Activated naive CD4-positive, alpha-beta T cell treated with anti-CD3 and anti-CD28 coated beads, Interleukin-2, amount 50 U/mL, for 72 hours (primary cell): ENCODE measurements around the gene WDR7. TPM values are rescaled to one million over a fixed set of nuclear protein-coding genes. Genes with fewer than 3 reads are reported as not detected.
A peak's percentile ranks its signal among the peaks of the same experiment; 100 is the strongest.

Experiments
- ATAC-seq, 2 donors: fragments of 150-1000 bp; cut with Tn5 transposase; 2 replicates each; pipeline ENCODE4 v1.10.0; 2021; ENCODE audit warnings: mild to moderate bottlenecking in 2 of 2, moderate library complexity in 2 of 2
- DNase-seq, 2 donors: peaks; one replicate each; pipeline ENCODE4 v3.0.0; 2021 to 2022; ENCODE audit warnings: low spot score in 2 of 2
- H3K27ac Mint-ChIP-seq, 2 donors: one replicate each; pipeline ENCODE4 v1.8.0; 2022; ENCODE audit warnings: mild to moderate bottlenecking in 2 of 2, mixed read lengths in 2 of 2
- H3K36me3 Mint-ChIP-seq, 2 donors: one replicate each; pipeline ENCODE4 v1.8.0; 2022; ENCODE audit warnings: mixed read lengths in 2 of 2
- H3K9me3 Mint-ChIP-seq, 2 donors: one replicate each; pipeline ENCODE4 v1.8.0; 2022; ENCODE audit warnings: mixed read lengths in 2 of 2
- total RNA-seq, 2 donors: library from RNA; stranded (reverse); gene quantifications; one replicate each; pipeline ENCODE4 v1.2.3, GENCODE V29; 2022

WDR7 gene
- 10 to 100 TPM; 21.9 to 33.7 TPM for total RNA-seq

DNA sequence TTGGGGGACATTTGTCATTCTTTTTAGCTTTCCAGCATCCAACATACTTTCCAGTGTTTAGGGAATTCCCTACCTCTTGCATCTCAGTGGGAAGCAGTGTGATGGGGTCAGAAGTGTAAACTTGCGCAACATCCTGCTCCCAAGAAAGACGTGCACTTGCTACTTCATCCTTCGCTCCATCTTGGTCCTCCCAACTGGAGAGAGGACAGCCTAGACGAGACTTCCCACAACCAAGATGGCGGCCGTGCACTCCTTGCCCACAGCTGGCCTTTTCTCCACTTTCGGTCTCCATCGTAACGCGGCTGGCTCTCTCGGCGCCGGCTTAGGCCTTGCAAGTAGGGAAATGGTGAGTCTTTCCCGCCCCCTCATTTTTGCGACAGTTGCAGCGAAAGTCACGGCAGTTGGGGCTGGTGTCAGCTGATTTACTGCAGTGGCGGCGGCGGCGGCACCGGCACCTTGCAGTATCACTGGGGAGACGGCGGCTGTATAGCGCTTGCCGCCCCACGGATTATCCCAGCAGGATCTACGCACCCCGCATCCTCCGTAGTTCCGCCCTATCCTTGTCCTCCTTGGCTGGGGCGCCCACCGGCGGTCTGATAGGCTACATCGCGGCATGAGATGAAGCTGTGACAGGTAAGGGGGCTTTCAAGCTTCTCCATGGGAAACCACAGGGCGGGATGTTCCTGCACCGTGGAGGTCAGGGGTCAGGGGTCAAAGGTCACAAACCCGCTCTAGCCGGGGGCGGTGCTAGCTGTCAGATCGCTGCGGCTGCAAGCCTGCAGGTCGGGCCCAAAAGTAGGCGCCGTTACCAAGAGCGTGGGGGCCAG, at the start of gene WDR7:
Gene WDR7 (plus strand): TSS at position 416 of the 827 bp plus-strand sequence. CDS start 21,157 bp downstream, outside the sequence.
- Mint-ChIP-seq H3K36me3 (peaks cover 27% of the 10 kb centered on the region in 2 donors), H3K27ac (peak within 1 kb of the TSS; percentile 97 to 98), H3K9me3 (peaks cover 5 to 14% of the 10 kb centered on the region in 2 donors)
- ATAC-seq (peak; percentile 88 to 94), DNase-seq (peak; percentile 91)

DNA sequence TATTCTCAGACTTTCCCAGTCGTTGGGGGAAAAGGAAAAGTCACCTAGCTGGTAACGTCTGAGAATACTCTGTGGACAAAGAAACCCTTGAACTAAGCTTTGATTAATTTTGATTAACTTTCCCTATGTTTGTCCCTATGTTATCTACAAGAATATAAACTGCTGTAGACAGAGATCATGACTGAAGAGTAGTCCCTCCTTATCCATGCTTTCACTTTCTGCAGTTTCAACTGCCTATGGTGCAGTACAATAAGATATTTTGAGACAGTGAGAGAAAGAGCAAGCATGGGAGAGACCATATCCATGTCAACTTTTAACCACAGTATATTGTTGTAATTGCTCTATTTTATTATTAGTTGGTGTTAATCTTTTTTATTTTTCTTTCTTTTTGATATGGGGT, 44.5 kb upstream of the WDR7 start:
- ATAC-seq: no peak
- Mint-ChIP-seq H3K36me3 (peaks cover 5 to 7% of the 10 kb centered on the region in 2 donors), H3K27ac (no peak overlapping the region), H3K9me3 (no peaks in the 10 kb centered on the region)
- no peak for DNase-seq

GRCh38 chr18:56615738-56616520, 35.2 kb upstream of the WDR7 start:
- Mint-ChIP-seq H3K9me3 (no peaks in the 10 kb centered on the region), H3K27ac (no peak overlapping the region), H3K36me3 (peaks cover 12 to 21% of the 10 kb centered on the region in 2 donors)
- ATAC-seq (no peak), DNase-seq (no peak)

- peaks cover 0 to 27% of the 10 kb centered on the region in 2 donors for H3K36me3 Mint-ChIP-seq
- no peak overlapping the region for H3K27ac Mint-ChIP-seq
- ATAC-seq: no peak
- no peaks in the 10 kb centered on the region for H3K9me3 Mint-ChIP-seq
- DNase-seq: no peak
Observed at GRCh38 chr18:56627991-56628390, 23.2 kb upstream of the WDR7 start.

- H3K36me3 Mint-ChIP-seq: peaks cover 4 to 33% of the 10 kb centered on the region in 2 donors
- ATAC-seq (no peak), DNase-seq (no peak)
- H3K27ac Mint-ChIP-seq: no peak overlapping the region
- no peaks in the 10 kb centered on the region for H3K9me3 Mint-ChIP-seq
Observed at GRCh38 chr18:56632070-56633022, 18.8 kb upstream of the WDR7 start.

DNA sequence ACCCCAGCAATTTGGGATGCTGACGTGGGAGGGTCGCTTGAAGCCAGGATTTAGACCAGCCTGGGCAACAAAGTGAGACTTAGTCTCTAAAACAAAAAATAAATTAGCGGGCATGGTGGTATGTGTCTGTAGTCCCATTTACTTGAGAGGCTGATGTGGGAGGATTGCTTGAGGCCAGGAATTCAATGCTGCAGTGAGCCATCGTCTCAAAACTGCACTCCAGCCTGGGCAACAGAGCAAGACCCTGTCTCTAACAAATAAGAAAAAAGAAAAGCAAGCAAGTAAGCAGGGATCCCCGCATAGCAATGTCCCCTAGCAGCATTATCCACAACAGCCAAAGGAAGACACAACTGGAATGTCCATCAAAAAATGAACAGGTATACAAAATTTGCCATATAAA, 16.2 kb upstream of the WDR7 start:
- Mint-ChIP-seq H3K36me3 (peaks cover 23 to 53% of the 10 kb centered on the region in 2 donors), H3K27ac (no peak overlapping the region), H3K9me3 (peaks cover 0 to 9% of the 10 kb centered on the region in 2 donors)
- ATAC-seq (no peak), DNase-seq (no peak)

- Mint-ChIP-seq H3K36me3 (peaks cover 23 to 45% of the 10 kb centered on the region in 2 donors), H3K27ac (peak overlapping the region; percentile 98 to 99), H3K9me3 (peaks cover 0 to 9% of the 10 kb centered on the region in 2 donors)
- DNase-seq (no peak), ATAC-seq (no peak)
Observed at GRCh38 chr18:56637176-56637575, 14.0 kb upstream of the WDR7 start.

- ATAC-seq (peak; percentile 2 to 7), DNase-seq (no peak)
- H3K36me3 Mint-ChIP-seq: peaks cover 23 to 40% of the 10 kb centered on the region in 2 donors
Observed at GRCh38 chr18:56637711-56638231, 13.4 kb upstream of the WDR7 start.

DNA sequence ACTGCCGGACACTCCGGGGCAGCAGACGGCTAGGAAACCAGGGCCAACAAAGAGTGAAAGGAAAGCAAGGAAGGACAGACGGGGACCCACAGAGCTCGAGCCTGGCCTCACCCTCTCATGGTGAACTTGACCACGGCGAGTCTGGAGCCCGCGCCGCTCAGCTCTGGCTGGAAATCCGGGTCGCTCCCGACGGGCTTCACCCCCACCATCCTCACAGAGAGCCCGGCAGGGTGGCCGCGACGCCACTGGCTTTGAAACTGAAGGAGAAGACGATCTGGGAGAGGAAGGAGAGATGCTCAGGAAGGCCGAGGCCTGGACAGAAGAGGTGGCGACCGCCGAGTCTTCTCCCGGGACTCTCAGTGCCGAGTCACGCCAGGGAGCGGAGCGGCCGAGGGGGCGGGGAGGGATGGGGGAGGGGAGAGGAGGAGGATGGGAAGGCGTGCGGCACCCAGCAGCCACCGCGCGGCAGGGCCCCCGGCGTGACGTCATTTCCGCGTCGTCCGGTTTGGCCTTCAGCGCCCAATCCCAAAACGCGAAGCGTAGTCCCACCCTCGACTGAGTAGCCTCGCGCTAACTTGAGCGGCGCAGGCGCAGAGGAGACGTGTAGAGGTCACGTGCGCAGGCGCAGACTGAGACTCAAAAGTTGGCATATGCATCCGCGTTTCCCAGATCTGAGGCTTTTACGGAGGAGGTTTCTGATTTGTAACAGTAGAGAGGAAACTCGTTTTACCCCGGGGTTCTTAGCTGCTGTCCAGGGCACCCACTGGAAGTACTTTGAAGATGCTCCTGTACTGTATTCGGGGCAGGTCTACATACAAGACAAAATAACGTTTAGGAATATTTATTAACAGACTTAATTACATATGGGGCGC, 12.7 kb upstream of the WDR7 start, which contains the start of gene TXNL1:
Gene TXNL1 (minus strand): TSS at position 361 of the 872 bp plus-strand sequence. CDS start 152 bp downstream, at position 209.
- Mint-ChIP-seq H3K27ac (peak within 1 kb of the TSS; percentile 98 to 99), H3K9me3 (peaks cover 0 to 9% of the 10 kb centered on the region in 2 donors), H3K36me3 (peaks cover 23 to 34% of the 10 kb centered on the region in 2 donors)
- peak; percentile 96 to 98 for DNase-seq
- peak; percentile 97 to 99 for ATAC-seq

More at GRCh38 chr18:56637711-56638231, 13.4 kb upstream of the WDR7 start:
- peaks cover 0 to 9% of the 10 kb centered on the region in 2 donors for H3K9me3 Mint-ChIP-seq
- H3K27ac Mint-ChIP-seq: peak overlapping the region; percentile 98 to 99

- Mint-ChIP-seq H3K9me3 (peaks cover 0 to 9% of the 10 kb centered on the region in 2 donors), H3K27ac (peak overlapping the region; percentile 98 to 99), H3K36me3 (peaks cover 23 to 31% of the 10 kb centered on the region in 2 donors)
- DNase-seq: no peak
- no peak for ATAC-seq
Observed at GRCh38 chr18:56639104-56639381, 12.1 kb upstream of the WDR7 start.

- H3K36me3 Mint-ChIP-seq: peaks cover 23 to 31% of the 10 kb centered on the region in 2 donors
- H3K27ac Mint-ChIP-seq: peak overlapping the region; percentile 62 to 98
- DNase-seq: no peak
- no peak for ATAC-seq
- H3K9me3 Mint-ChIP-seq: peaks cover 0 to 9% of the 10 kb centered on the region in 2 donors
Observed at GRCh38 chr18:56639571-56639970, 11.6 kb upstream of the WDR7 start.

GRCh38 chr18:56641714-56642337, 9.3 kb upstream of the WDR7 start:
- ATAC-seq: no peak
- peaks cover 23 to 31% of the 10 kb centered on the region in 2 donors for H3K36me3 Mint-ChIP-seq
- peaks cover 0 to 9% of the 10 kb centered on the region in 2 donors for H3K9me3 Mint-ChIP-seq

GRCh38 chr18:56643381-56643780, 7.8 kb upstream of the WDR7 start:
- Mint-ChIP-seq H3K36me3 (peaks cover 10 to 16% of the 10 kb centered on the region in 2 donors), H3K27ac (peak overlapping the region in 1 of 2 donors; percentile 3), H3K9me3 (peaks cover 0 to 9% of the 10 kb centered on the region in 2 donors)
- DNase-seq (no peak), ATAC-seq (no peak)

More at GRCh38 chr18:56641714-56642337, 9.3 kb upstream of the WDR7 start:
- no peak overlapping the region for H3K27ac Mint-ChIP-seq
- DNase-seq: no peak

DNA sequence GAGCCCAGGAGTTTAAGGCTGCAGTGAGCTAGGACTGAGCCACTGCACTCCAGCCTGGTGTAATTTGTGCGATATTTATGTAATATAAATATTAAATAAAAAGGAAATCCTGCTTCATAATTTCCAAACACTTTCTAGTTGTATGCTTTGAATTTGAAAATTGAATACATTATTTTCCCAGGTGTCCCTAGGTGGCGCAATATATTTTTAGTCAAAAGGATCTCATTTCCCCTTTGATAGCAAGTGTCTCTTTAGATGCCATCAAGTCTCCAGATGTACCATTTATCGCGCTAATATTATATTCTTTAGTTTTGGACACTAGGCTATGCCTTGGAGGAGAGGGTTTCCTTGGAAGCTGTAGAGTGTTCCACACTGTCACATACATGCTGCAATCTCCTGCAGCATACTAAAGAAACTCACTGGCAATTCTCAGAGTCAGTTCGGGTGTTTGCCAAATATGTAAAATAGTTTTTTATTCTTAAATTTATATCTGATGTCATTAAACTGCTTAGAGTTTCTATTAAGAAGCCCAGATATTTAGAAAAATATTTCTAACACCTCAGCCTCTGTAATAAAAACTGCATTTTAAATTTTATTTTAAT, 5.6 kb upstream of the WDR7 start:
- no peak for DNase-seq

More for the DNA sequence above, 5.6 kb upstream of the WDR7 start:
- peaks cover under 1 to 4% of the 10 kb centered on the region in 2 donors for H3K9me3 Mint-ChIP-seq
- ATAC-seq: peak in 1 of 2 donors; percentile 32
- no peak overlapping the region for H3K27ac Mint-ChIP-seq
- H3K36me3 Mint-ChIP-seq: peaks cover 2 to 7% of the 10 kb centered on the region in 2 donors
